ENCODE data around the gene ANGPTL4.
"Not testable (repeated sequence)": the region's sequence is repeated elsewhere in the genome, so short reads cannot be mapped to it uniquely, and the experiment has no call there.

The ANGPTL4 gene

DNA sequence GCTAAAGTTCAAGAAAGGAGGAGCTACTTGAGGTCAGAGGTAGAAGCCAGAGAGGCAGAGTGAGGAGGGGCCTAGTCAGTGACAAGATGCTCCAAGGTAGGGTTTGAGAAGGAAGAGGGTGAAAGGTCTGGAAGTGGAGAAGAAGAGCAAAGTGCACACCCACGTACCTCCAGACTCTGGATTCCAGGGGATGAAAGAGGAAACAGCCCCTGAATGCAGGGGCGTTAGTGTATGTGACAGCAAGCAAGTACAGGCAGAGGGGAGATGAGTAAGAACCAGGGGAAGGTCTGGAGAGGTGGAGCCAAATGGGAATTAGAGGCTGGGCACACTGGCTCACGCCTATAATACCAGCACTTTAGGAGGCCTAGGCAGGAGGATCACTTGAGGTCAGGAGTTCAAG, 34.0 kb upstream of the ANGPTL4 start:
- peaks cover 18% of the 10 kb centered on the region for H3K27me3 Mint-ChIP-seq
- peaks cover 6% of the 10 kb centered on the region for H3K4me1 Mint-ChIP-seq
- no peaks in the 10 kb centered on the region for H3K9me3 Mint-ChIP-seq
- no peak overlapping the region for H3K4me3 Mint-ChIP-seq
- DNase-seq (no peak), ATAC-seq (no peak)
- H3K27ac Mint-ChIP-seq = no peak overlapping the region

DNA sequence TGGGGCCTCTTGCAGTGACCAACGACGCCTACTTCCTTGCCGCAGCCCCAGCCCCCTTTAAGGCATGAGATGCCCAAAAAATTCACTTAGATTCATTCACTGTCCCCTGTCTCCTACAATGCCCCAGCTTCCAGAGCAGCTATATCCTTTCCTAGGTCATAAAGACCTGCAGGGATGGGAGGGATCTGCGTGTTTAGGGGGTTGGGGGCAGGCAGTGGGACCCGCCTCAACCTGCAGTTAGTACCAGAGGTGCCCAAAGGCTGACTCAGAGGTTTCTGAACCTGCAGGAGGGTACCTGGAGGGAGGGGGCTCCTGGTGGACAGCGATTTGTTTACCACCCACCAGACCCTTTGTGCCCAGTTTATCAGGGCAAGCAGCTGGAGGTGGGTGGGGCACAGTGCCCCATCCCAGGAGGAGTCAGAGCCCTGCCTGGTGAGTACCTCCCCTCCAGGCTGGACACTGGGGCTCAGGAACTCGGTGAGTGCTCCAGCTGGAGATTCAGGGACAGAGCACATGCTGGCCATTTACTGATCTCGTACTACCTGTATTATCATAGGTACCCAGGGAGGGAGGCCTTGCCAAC, 32.6 kb upstream of the ANGPTL4 start:
- Mint-ChIP-seq H3K4me3 (no peak overlapping the region), H3K9me3 (no peaks in the 10 kb centered on the region), H3K27me3 (peaks cover 28% of the 10 kb centered on the region), H3K27ac (no peak overlapping the region), H3K4me1 (peaks cover 14% of the 10 kb centered on the region)
- DNase-seq (no peak), ATAC-seq (no peak)

DNA sequence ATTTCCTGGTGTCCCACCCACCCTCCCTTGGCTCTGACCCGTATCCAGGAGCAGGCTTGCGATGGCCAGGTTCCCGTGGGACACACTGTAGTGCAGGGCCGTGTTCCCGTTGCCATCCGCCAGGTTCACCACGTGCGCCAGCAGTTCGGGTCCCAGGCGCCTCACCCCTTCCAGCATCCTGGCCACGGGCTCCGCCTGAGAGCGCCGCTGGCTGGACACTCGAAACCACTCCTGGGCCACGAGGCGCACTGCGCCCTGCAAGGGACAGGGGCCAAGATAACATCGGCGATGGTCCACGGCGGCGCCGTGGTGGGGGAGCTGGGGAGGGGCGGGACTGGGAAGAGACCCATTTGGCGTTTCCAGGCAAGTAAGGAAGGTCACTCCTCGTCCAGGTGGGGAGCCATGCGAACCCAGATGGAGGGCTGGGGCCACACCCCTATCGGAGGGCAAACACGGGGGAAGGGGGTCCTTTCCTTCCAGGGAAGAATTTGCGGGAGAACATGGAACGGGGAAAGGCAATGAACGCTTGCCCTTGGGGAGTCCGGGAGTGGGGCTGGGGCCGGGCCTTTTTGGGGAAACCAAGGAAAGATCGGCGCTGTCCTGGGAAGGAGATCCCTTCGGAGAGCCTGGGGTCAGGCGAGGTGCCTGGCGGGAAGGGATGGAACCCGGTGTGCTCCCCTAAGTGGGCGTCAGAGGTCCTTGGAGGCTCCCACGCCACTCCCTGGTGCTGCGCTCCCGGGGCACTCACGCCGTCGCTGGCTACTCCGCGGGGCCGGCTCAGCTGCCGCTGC, 30.8 kb upstream of the ANGPTL4 start:
- Mint-ChIP-seq H3K4me1 (peaks cover 19% of the 10 kb centered on the region), H3K4me3 (peak overlapping the region in 1 of 2 donors; percentile 65), H3K27me3 (peaks cover 44% of the 10 kb centered on the region), H3K9me3 (no peaks in the 10 kb centered on the region), H3K27ac (no peak overlapping the region)
- ATAC-seq (no peak), DNase-seq (no peak)

DNA sequence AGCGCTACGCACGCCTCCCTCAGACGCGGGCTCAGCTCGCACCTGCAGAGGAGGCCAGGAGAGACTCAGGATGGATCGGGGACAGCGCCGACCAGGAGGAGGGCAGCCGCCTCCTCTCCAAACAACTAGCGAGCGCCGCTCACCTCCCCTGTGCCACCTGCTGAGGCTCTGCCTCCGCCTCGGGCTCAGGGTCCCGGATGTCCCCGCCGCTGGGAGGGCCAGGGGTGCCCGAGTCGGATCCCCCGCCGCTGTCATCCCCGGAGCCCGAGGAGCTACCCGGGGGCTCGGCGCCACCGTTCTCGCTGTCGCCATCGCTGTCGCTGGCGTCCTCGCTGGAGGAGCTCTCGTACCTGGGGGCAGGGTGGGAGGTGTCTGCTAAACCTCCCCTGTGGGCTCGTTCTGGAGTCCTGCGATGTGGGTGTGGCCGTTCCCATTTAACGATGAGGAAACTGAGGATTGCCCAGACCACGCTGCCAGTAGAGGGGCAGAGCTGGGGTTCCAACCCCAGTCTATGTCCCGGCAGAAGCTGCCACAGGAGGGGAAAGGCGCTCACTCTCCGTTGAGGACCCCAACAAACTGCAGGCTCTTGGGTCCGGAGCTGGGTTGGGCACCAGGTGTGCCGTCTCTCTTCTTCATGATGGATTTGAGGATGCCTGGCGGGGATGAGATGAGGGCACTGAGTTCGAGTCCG, 30.0 kb upstream of the ANGPTL4 start:
- Mint-ChIP-seq H3K9me3 (no peaks in the 10 kb centered on the region), H3K27ac (no peak overlapping the region), H3K27me3 (peaks cover 50% of the 10 kb centered on the region), H3K4me1 (peaks cover 19% of the 10 kb centered on the region), H3K4me3 (peak overlapping the region in 1 of 2 donors; percentile 63)
- no peak for DNase-seq
- no peak for ATAC-seq

DNA sequence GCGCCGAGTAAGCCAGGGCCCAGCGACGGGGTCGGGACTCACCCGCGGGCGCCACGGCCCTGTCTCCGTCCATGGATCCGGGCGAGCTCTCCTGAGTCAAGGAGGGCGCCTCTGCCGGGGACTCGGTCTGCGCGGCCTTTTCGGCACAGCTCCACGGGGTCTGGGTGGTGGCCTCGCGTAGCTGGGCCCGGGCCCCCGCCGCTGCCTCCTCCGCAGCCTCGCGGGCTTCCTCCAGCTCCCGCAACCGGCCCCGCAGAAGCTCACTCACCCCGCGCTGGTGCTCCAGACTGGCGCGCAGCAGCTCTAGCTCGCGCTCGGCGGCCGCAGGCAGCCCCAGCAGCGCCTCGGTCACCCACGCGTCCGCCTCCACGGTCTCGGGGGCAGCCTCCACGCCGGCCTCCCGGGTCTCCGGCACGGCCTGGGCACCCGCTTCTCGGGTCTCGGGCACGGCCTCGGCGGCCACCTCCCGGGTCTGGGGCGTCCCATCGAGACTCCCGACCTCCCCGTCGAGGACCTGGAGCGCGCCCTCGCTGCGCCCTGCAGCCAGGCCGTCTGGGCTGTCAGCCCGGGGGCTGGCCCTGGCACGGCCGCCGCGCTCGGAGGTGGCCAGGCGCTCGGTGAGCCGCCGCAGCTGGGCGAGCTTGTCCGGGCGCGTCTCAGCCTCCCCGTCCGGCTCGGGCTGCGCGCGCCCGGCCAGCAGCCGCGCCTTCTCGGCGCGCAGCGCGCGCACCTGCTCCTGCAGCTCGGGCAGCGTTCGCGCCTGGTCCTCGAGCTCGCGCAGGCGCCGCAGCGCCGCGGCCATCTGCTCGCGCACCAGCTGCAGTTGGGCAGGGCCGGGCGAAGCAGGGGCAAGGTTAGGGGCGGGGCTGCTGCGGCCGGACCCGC, 29.3 kb upstream of the ANGPTL4 start:
- Mint-ChIP-seq H3K27ac (no peak overlapping the region), H3K4me3 (peak overlapping the region in 1 of 2 donors; percentile 67), H3K27me3 (peaks cover 53% of the 10 kb centered on the region), H3K4me1 (peaks cover 19% of the 10 kb centered on the region), H3K9me3 (no peaks in the 10 kb centered on the region)
- DNase-seq = peak; percentile 47 to 50
- ATAC-seq = peak; percentile 75

DNA sequence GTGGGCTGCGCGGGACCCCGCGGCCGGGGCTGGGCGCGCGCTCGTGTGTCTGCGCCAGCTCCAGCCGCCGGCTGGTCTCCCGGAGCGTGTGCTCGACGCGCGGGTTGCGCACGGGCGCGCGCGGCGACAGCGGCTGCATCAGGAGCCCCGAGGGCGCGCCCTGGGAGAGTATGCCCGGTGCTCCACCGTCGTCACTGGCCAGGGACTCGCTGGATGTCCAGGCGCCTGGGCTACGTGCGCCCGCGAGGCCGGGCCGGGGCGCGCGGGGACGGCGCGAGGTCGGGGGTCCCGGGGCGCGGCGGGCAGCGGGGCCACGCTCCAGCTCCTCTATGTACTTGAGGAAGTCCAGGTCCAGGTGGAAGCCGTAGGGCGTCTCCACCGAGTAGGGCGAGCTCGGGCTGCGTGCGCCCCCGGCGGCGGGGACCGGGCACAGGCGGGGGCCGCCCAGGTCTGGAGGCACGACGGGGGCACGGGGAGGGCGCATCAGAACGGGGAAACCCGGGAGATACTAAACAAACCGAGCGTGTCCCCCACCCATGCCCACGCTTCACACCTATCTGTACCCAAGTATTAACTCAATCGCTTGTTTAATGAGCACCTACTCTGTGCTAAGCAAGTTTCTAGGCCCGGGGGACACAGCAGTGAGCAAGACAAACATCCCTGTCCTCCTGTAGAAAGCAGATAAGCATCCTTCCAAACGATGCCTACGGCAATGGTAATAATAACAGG, 28.4 kb upstream of the ANGPTL4 start:
- Mint-ChIP-seq H3K4me1 (peaks cover 23% of the 10 kb centered on the region), H3K9me3 (no peaks in the 10 kb centered on the region), H3K4me3 (peak overlapping the region; percentile 67 to 70), H3K27ac (no peak overlapping the region), H3K27me3 (peaks cover 61% of the 10 kb centered on the region)
- DNase-seq (peak; percentile 42 to 61), ATAC-seq (peak; percentile 79)

DNA sequence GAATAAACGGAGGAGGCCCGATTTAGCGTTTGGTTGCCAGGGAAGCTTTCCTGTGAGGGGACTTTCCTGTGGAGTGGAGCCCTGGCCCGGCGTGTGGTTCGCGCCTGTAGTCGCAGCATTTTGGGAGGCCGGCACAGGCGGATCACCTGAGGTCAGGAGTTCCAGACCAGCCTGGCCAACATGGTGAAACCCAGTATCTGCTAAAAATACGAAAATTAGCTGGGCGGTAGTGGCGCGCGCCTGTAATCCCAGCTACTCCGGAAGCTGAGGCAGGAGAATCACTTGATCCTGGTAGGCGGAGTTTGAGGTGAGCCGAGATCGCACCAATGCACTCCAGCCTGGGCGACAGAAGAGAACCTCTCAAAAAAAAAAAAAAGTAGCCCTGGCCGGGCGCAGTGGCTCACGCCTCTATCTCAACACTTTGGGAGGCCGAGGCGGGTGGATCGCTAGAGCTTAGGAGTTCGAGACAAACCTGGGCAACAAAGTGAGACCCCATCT, 27.8 kb upstream of the ANGPTL4 start:
- ATAC-seq (no peak), DNase-seq (no peak)
- Mint-ChIP-seq H3K4me1 (peaks cover 28% of the 10 kb centered on the region), H3K27me3 (peaks cover 67% of the 10 kb centered on the region), H3K4me3 (peak overlapping the region; percentile 57 to 70), H3K9me3 (no peaks in the 10 kb centered on the region), H3K27ac (no peak overlapping the region)

DNA sequence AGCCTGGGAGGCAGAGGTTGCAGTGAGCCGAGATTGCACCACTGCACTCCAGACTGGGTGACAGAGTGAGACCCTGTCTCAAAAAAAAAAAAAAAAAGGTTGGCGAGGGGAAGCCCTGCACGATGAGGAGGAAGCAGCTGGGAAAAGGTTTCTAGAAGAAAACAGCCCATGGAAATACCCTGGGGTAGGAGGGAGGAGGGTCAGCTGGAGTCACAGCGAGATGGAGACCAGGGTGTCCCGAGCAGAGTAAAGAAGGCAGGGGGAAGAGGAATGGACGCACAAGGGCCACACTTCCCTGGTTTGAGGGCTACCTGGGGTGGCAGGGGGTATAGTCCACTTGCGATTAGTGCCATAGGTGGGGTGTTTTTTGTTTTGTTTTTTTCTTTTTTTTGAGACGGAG, 27.3 kb upstream of the ANGPTL4 start:
- ATAC-seq (no peak), DNase-seq (no peak)
- H3K4me1 Mint-ChIP-seq = peaks cover 28% of the 10 kb centered on the region
- no peaks in the 10 kb centered on the region for H3K9me3 Mint-ChIP-seq
- no peak overlapping the region for H3K27ac Mint-ChIP-seq
- H3K27me3 Mint-ChIP-seq = peaks cover 67% of the 10 kb centered on the region
- peak overlapping the region in 1 of 2 donors; percentile 6 for H3K4me3 Mint-ChIP-seq

DNA sequence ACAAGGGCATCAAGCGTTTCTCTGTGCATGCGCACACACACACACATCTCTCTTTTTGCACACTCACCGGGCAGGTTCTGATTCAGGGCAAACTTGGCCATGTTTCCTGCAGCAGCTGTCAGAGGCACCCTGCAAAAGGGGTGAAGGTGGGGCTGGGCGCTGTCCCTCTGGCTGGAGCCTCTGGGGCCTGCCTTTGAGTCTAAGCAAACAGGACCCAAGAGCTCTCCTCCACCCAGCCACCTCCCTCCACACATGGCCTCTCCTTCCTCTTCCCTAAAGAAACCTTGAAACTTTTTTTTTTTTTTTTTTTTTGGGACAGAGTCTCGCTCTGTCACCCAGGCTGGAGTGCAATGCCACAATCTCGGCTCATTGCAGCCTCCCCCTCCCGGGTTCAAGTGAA, 26.2 kb upstream of the ANGPTL4 start:
- DNase-seq (no peak), ATAC-seq (no peak)
- peaks cover 35% of the 10 kb centered on the region for H3K4me1 Mint-ChIP-seq
- H3K27ac Mint-ChIP-seq = no peak overlapping the region
- H3K4me3 Mint-ChIP-seq = peak overlapping the region in 1 of 2 donors; percentile 31
- H3K9me3 Mint-ChIP-seq = no peaks in the 10 kb centered on the region
- peaks cover 67% of the 10 kb centered on the region for H3K27me3 Mint-ChIP-seq

DNA sequence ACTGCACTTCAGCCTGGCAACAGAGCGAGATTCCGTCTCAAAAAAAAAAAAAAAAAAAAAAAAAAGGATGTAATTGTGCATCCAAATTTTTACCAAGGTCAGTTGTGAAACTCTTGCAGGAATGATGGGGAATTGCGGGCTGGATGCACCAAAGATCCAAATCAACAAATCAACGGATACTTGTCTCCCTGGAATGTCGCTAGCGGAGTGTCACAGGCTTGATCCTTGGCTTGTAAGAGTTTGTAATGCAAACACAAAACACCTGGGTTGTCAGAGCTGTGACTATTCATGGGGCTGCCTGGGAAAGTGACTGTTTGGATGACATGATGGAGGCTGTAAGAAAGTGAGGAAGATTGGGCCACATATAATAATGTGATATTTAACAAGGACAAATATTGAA, 25.1 kb upstream of the ANGPTL4 start:
- ATAC-seq (no peak), DNase-seq (no peak)
- Mint-ChIP-seq H3K27ac (no peak overlapping the region), H3K4me3 (no peak overlapping the region), H3K9me3 (no peaks in the 10 kb centered on the region), H3K27me3 (peaks cover 66% of the 10 kb centered on the region), H3K4me1 (peaks cover 40% of the 10 kb centered on the region)

DNA sequence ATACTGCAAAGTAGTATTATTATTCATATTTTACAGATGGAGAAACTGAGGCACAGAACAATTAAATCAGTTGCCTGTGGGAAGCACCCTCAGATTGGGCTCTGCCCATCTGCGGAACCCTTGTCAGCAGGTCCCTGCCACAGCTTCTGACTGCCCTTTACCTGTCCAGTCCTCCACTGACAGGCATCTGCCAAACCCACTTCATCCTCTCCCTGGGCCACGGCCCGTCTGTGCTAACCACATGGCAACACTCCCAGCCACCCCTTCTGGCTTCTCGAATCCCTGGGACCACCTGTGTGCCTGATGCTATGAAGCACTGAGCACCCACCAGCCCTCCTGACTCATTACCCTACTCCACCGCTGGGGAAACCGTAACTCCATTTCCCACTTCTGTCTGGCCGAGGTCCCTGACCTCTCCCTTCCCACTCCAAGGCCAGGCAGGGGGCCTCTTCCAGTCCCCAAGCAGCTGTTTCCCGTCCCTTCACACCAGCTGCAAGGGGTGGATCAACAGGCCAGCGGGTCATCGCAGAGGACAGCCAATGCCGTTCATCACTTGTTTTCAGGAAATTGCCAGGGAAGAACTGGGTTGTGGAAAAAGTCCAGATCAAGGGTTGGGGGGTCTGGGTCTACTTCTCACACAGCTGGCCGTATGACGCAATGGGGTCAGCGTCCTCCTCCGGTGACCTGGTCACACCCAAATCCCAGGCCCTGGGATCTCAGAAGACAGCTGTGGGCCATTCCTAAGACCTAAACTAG, 23.4 kb upstream of the ANGPTL4 start:
- no peak for DNase-seq
- Mint-ChIP-seq H3K9me3 (no peaks in the 10 kb centered on the region), H3K4me3 (no peak overlapping the region), H3K4me1 (peaks cover 41% of the 10 kb centered on the region), H3K27me3 (peaks cover 57% of the 10 kb centered on the region), H3K27ac (peak overlapping the region in 1 of 2 donors; percentile 82)
- no peak for ATAC-seq

DNA sequence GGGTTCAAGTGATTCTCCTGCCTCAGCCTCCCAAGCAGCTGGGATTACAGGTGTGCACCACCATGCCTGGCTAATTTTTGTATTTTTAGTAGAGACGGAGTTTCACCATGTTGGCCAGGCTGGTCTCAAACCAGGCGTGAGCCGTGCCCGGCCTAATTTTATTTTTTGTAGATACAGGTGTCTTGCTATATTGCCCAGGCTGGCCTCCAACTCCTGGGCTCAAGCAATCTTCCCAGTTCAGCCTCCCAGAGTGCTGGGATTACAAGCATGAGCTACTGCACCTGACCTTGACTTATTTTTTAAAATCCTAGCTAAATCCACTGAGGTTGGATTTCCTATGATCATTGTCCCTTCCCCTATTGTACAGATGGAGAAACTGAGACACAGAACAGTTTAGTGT, 22.5 kb upstream of the ANGPTL4 start:
- H3K9me3 Mint-ChIP-seq, H3K4me3 Mint-ChIP-seq, ATAC-seq, DNase-seq, H3K27ac Mint-ChIP-seq: not testable (repeated sequence)
- H3K4me1 Mint-ChIP-seq = peaks cover 31% of the 10 kb centered on the region
- H3K27me3 Mint-ChIP-seq = peaks cover 47% of the 10 kb centered on the region

DNA sequence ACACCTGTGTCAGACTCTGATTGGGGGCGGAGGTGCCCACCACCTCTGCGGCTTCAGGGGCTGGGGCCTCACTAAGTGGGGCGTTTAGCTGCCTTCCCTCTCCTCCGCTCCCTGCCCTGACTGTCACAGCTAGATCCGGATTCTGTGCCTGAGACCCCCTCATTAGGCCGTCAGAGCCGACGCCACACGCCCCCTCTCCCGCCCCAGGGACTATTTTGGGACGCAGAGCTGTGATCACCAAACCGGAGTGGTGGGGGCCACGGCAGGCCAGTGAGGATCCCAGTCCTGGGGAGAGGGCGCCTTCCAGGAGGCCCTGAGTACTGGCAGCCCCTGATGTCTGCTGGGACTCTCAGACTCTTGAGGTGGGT, 21.7 kb upstream of the ANGPTL4 start:
- peak overlapping the region; percentile 59 to 90 for H3K4me3 Mint-ChIP-seq
- peaks cover 27% of the 10 kb centered on the region for H3K4me1 Mint-ChIP-seq
- H3K9me3 Mint-ChIP-seq = no peaks in the 10 kb centered on the region
- DNase-seq (no peak), ATAC-seq (no peak)
- H3K27me3 Mint-ChIP-seq = peaks cover 41% of the 10 kb centered on the region
- H3K27ac Mint-ChIP-seq = no peak overlapping the region
